Fibroblast of lung (primary cell): Measurements from ENCODE around the gene TMEM147. TPM values are rescaled to one million over a fixed set of nuclear protein-coding genes. Genes with fewer than 3 reads are reported as not detected.

ENCODE experiments used
- DNase-seq, 2 donors: peaks; one replicate each; pipeline versions ENCODE4 v3.0.0 to v3.0.0-alpha.2; 2010; ENCODE audit warnings: low read depth in 2 of 2
- H2AFZ ChIP-seq: 2 replicates; pipeline ENCODE4 v1.5.1; 2012; ENCODE audit warnings: low read length, control low read depth, inconsistent platforms
- H3K27ac ChIP-seq: 2 replicates; pipeline ENCODE4 v1.5.1; 2011; ENCODE audit warnings: low read length, control low read depth; ENCODE audit not compliant: insufficient read depth
- H3K27me3 ChIP-seq: 2 replicates; pipeline ENCODE4 v1.5.1; 2011; ENCODE audit warnings: mild to moderate bottlenecking, low read length; ENCODE audit not compliant: control insufficient read depth, insufficient read depth
- H3K36me3 ChIP-seq: 2 replicates; pipeline ENCODE4 v1.5.1; 2011; ENCODE audit warnings: low read length; ENCODE audit not compliant: control insufficient read depth, insufficient read depth
- H3K4me1 ChIP-seq: 2 replicates; pipeline ENCODE4 v1.5.1; 2011; ENCODE audit warnings: low read length; ENCODE audit not compliant: control insufficient read depth, insufficient read depth; ENCODE audit errors: extremely low read depth
- H3K4me2 ChIP-seq: 2 replicates; pipeline ENCODE4 v1.5.1; 2011; ENCODE audit warnings: low read length, control low read depth; ENCODE audit not compliant: insufficient read depth; ENCODE audit errors: extremely low read depth
- H3K4me3 ChIP-seq, 4 experiments: fragments of 200-600 bp in 1 of 4; sonication (generic) in 1 of 4; replicated peaks in 1 of 4; 2 replicates each; pipeline ENCODE4 v1.5.1; 2011 to 2016; ENCODE audit warnings: low read length in 4 of 4, low read depth in 3 of 4, mild to moderate bottlenecking in 3 of 4, control low read depth in 2 of 4, inconsistent platforms in 1 of 4, mixed read lengths in 1 of 4; ENCODE audit not compliant: insufficient read depth in 1 of 4; ENCODE audit errors: control extremely low read depth in 1 of 4
- H3K79me2 ChIP-seq: 2 replicates; pipeline ENCODE4 v1.5.1; 2012; ENCODE audit warnings: mild to moderate bottlenecking, low read length, inconsistent platforms; ENCODE audit not compliant: control insufficient read depth, insufficient read depth
- H3K9ac ChIP-seq: 2 replicates; pipeline ENCODE4 v1.5.1; 2011; ENCODE audit warnings: mild to moderate bottlenecking, low read length, control low read depth; ENCODE audit not compliant: insufficient read depth
- H3K9me3 ChIP-seq: 2 replicates; pipeline ENCODE4 v1.5.1; 2012; ENCODE audit warnings: low read depth, low read length; ENCODE audit not compliant: control insufficient read depth, insufficient read depth
- H4K20me1 ChIP-seq: 2 replicates; pipeline ENCODE4 v1.5.1; 2011; ENCODE audit warnings: low read length; ENCODE audit not compliant: control insufficient read depth, insufficient read depth; ENCODE audit errors: extremely low read depth
- CTCF ChIP-seq, 2 donors: IDR thresholded peaks in 1 of 2; conservative IDR thresholded peaks in 1 of 2; 1 replicate in 1 of 2; 2 replicates in 1 of 2; pipeline ENCODE4 v1.5.1; 2011 to 2012; ENCODE audit warnings: low read length in 2 of 2, control low read depth in 1 of 2, inconsistent platforms in 1 of 2, low read depth in 1 of 2, mild to moderate bottlenecking in 1 of 2
- EZH2 ChIP-seq: IDR thresholded peaks from 2 replicates; pipeline ENCODE4 v1.5.1; 2012; ENCODE audit warnings: low read length, control low read depth, mild to moderate bottlenecking; ENCODE audit errors: missing control alignments
- polyA plus RNA-seq, 2 donors: library from polyadenylated mRNA; depleted of rRNA in 1 of 2; stranded (reverse) in 1 of 2; unstranded in 1 of 2; fragments of >200 nt; gene quantifications; 2 replicates each; pipeline ENCODE4 v1.2.1, GENCODE V29; 2011 to 2012; ENCODE audit warnings: missing spikeins in 1 of 2
- total RNA-seq: library from RNA; depleted of rRNA; stranded (reverse); fragments of >200 nt; gene quantifications from 2 replicates; pipeline ENCODE4 v1.2.1, GENCODE V29; 2014

Gene TMEM147
- total and polyA plus RNA-seq, 2 donors (not counting 1 experiment from before 2014, with no cell fraction given) = 72.4 to 79.6 TPM

GRCh38 chr19:35498984-35499527, 46.4 kb upstream of the TMEM147 start:
- Histone ChIP-seq H3K27ac (no peak overlapping the region), H3K9ac (no peak overlapping the region), H3K79me2 (no peaks in the 10 kb centered on the region), H3K9me3 (no peaks in the 10 kb centered on the region), H3K36me3 (no peaks in the 10 kb centered on the region), H4K20me1 (no peaks in the 10 kb centered on the region), H3K4me2 (no peak overlapping the region), H3K4me3 (no peak overlapping the region), H3K4me1 (no peaks in the 10 kb centered on the region), H2AFZ (no peak overlapping the region), H3K27me3 (peaks cover 2% of the 10 kb centered on the region)
- TF ChIP-seq EZH2 (no peak), CTCF (conservative IDR thresholded peaks at IDR 0.05 in 1 of 2, IDR thresholded peaks at IDR 0.05 in 1 of 2; ENCODE audit: low read depth in 1 of 2, low read length in 2 of 2) (no peak)
- no peak for DNase-seq

GRCh38 chr19:35500611-35501010, 44.8 kb upstream of the TMEM147 start:
- peaks cover 8% of the 10 kb centered on the region for H3K27me3 ChIP-seq
- H3K4me1 ChIP-seq = no peaks in the 10 kb centered on the region
- no peak overlapping the region for H3K27ac ChIP-seq
- DNase-seq = no peak
- no peaks in the 10 kb centered on the region for H3K9me3 ChIP-seq
- no peak for TF ChIP-seq CTCF (conservative IDR thresholded peaks at IDR 0.05 in 1 of 2, IDR thresholded peaks at IDR 0.05 in 1 of 2; ENCODE audit: low read depth in 1 of 2, low read length in 2 of 2)
- TF ChIP-seq EZH2 = no peak
- no peak overlapping the region for H2AFZ ChIP-seq
- no peaks in the 10 kb centered on the region for H3K36me3 ChIP-seq
- no peak overlapping the region for H3K4me2 ChIP-seq
- H4K20me1 ChIP-seq = no peaks in the 10 kb centered on the region
- no peak overlapping the region for H3K9ac ChIP-seq
- no peak overlapping the region for H3K4me3 ChIP-seq
- no peaks in the 10 kb centered on the region for H3K79me2 ChIP-seq

- TF ChIP-seq CTCF (conservative IDR thresholded peaks at IDR 0.05 in 1 of 2, IDR thresholded peaks at IDR 0.05 in 1 of 2; ENCODE audit: low read depth in 1 of 2, low read length in 2 of 2) = no peak
- TF ChIP-seq EZH2 = no peak
- H3K27me3 ChIP-seq = peaks cover 11% of the 10 kb centered on the region
These were observed 43.7 kb upstream of the TMEM147 start for GRCh38 chr19:35501684-35502083.

More at GRCh38 chr19:35501684-35502083, 43.7 kb upstream of the TMEM147 start:
- H3K79me2 ChIP-seq = no peaks in the 10 kb centered on the region
- H2AFZ ChIP-seq = no peak overlapping the region
- H3K4me2 ChIP-seq = no peak overlapping the region
- DNase-seq = peak in 1 of 2 donors; percentile 9
- H3K9ac ChIP-seq = no peak overlapping the region
- no peaks in the 10 kb centered on the region for H3K36me3 ChIP-seq
- H4K20me1 ChIP-seq = no peaks in the 10 kb centered on the region
- H3K27ac ChIP-seq = no peak overlapping the region
- no peaks in the 10 kb centered on the region for H3K9me3 ChIP-seq
- H3K4me1 ChIP-seq = no peaks in the 10 kb centered on the region
- H3K4me3 ChIP-seq = no peak overlapping the region
